ENCODE measurements around the gene CREBRF.

DNA sequence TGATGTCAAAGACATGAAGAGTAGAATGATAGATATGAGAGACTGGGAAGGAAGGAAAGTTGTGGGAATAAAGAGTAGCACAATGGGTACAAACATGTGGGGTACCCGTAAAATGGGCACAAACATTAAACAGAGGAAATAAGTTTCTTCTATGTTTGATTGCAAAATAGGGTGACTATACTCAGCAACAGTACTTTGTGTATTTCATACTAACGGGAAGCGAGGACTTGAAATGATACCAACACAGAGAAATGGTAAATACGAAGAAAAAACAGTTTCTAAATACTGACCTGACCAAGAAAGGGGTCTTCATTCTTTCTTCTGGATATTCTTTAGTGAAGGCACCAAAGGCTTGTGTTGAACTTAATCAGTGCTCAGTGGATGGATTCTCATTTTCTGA lies 41.5 kb upstream of the CREBRF start:
- TF ChIP-seq, protein P1, sequence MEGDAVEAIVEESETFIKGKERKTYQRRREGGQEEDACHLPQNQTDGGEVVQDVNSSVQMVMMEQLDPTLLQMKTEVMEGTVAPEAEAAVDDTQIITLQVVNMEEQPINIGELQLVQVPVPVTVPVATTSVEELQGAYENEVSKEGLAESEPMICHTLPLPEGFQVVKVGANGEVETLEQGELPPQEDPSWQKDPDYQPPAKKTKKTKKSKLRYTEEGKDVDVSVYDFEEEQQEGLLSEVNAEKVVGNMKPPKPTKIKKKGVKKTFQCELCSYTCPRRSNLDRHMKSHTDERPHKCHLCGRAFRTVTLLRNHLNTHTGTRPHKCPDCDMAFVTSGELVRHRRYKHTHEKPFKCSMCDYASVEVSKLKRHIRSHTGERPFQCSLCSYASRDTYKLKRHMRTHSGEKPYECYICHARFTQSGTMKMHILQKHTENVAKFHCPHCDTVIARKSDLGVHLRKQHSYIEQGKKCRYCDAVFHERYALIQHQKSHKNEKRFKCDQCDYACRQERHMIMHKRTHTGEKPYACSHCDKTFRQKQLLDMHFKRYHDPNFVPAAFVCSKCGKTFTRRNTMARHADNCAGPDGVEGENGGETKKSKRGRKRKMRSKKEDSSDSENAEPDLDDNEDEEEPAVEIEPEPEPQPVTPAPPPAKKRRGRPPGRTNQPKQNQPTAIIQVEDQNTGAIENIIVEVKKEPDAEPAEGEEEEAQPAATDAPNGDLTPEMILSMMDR (conservative IDR thresholded peaks at IDR 0.05), result no peak
- TF ChIP-seq EZH2 (IDR thresholded peaks at IDR 0.05; ENCODE audit: low read depth), result no peak
